GM12891 (cell line): ENCODE measurements around the gene CPHXL.

Experiments used
- DNase-seq: peaks from one replicate; pipeline ENCODE4 v3.0.0; 2011; ENCODE audit warnings: low spot score; ENCODE audit not compliant: insufficient read length
- FAIRE-seq: peaks from 2 replicates; lab custom pipeline; 2011; peaks lifted over from hg19 to GRCh38; lab: Jason Lieb, UNC
- PAX5 ChIP-seq: IDR thresholded peaks from 2 replicates; pipeline ENCODE4 v1.6.1; 2011; ENCODE audit warnings: low read length, moderate library complexity, mild to moderate bottlenecking; ENCODE audit not compliant: insufficient read depth, severe bottlenecking
- POLR2A ChIP-seq: IDR thresholded peaks from 2 replicates; pipeline ENCODE4 v1.6.1; 2011; ENCODE audit warnings: low read depth, low read length, control low read depth
- POLR2AphosphoS5 ChIP-seq: IDR thresholded peaks from 2 replicates; pipeline ENCODE4 v1.6.1; 2011; ENCODE audit warnings: low read depth, low read length, control low read depth
- POU2F2 ChIP-seq: IDR thresholded peaks from 2 replicates; pipeline ENCODE4 v1.6.1; 2011; ENCODE audit warnings: low read depth, mild to moderate bottlenecking, control low read depth, low read length, moderate library complexity
- SPI1 ChIP-seq: IDR thresholded peaks from 2 replicates; pipeline ENCODE4 v1.6.1; 2011; ENCODE audit warnings: low read depth, low read length, control low read depth
- TAF1 ChIP-seq: IDR thresholded peaks from 2 replicates; pipeline ENCODE4 v1.6.1; 2011; ENCODE audit warnings: low read depth, low read length, control low read depth

Gene CPHXL

GRCh38 chr16:75710344-75710743, 15.9 kb downstream of the CPHXL start:
- TF ChIP-seq PAX5 = no peak
- no peak for TF ChIP-seq POLR2AphosphoS5
- TF ChIP-seq POU2F2 = no peak
- TF ChIP-seq TAF1 = no peak
- no peak for TF ChIP-seq SPI1
- FAIRE-seq = no peak
- no peak for DNase-seq

GRCh38 chr16:75703306-75703705, 23.0 kb downstream of the CPHXL start:
- DNase-seq = no peak
- no peak for FAIRE-seq
- TF ChIP-seq POLR2A = no peak
- no peak for TF ChIP-seq POU2F2
- no peak for TF ChIP-seq TAF1
- TF ChIP-seq PAX5 = no peak
- TF ChIP-seq POLR2AphosphoS5 = no peak
- TF ChIP-seq SPI1 = no peak

- DNase-seq (no peak), FAIRE-seq (no peak)
- TF ChIP-seq POLR2A (no peak), POLR2AphosphoS5 (no peak), SPI1 (no peak), POU2F2 (no peak), TAF1 (no peak)
These were observed 24.0 kb downstream of the CPHXL start for GRCh38 chr16:75702242-75702641.

- FAIRE-seq = no peak
- TF ChIP-seq TAF1 (no peak), POLR2A (no peak), POU2F2 (no peak), POLR2AphosphoS5 (no peak), PAX5 (no peak), SPI1 (no peak)
- DNase-seq = no peak
These were observed 24.9 kb downstream of the CPHXL start, which contains the start of gene DUXB for GRCh38 chr16:75701361-75701760. Gene DUXB, minus strand, starts transcription at chr16:75701461. Its CDS starts 43 bp downstream, at chr16:75701418.

GRCh38 chr16:75697571-75697970, 28.7 kb downstream of the CPHXL start:
- DNase-seq (no peak), FAIRE-seq (no peak)
- no peak for TF ChIP-seq POLR2A
- no peak for TF ChIP-seq POU2F2
- no peak for TF ChIP-seq PAX5
- TF ChIP-seq POLR2AphosphoS5 = no peak
- no peak for TF ChIP-seq TAF1
- TF ChIP-seq SPI1 = no peak

- FAIRE-seq = no peak
- DNase-seq = no peak
- TF ChIP-seq POLR2A (no peak), PAX5 (no peak), SPI1 (no peak), TAF1 (no peak), POU2F2 (no peak), POLR2AphosphoS5 (no peak)
These were observed 30.6 kb downstream of the CPHXL start for GRCh38 chr16:75695708-75696107.

GRCh38 chr16:75687361-75687760, 38.9 kb downstream of the CPHXL start:
- DNase-seq (no peak), FAIRE-seq (no peak)
- TF ChIP-seq POU2F2 (no peak), PAX5 (no peak), TAF1 (no peak), SPI1 (no peak), POLR2A (no peak), POLR2AphosphoS5 (no peak)

- FAIRE-seq (no peak), DNase-seq (no peak)
- TF ChIP-seq TAF1 (no peak), PAX5 (no peak), POLR2A (no peak), POU2F2 (no peak), POLR2AphosphoS5 (no peak), SPI1 (no peak)
These were observed 44.0 kb downstream of the CPHXL start for GRCh38 chr16:75682308-75682707.

GRCh38 chr16:75679366-75679765, 46.9 kb downstream of the CPHXL start:
- no peak for FAIRE-seq
- no peak for TF ChIP-seq PAX5
- TF ChIP-seq SPI1 = no peak
- no peak for TF ChIP-seq POU2F2
- no peak for TF ChIP-seq POLR2AphosphoS5
- TF ChIP-seq TAF1 = no peak
- TF ChIP-seq POLR2A = no peak
- no peak for DNase-seq

GRCh38 chr16:75676909-75677308, 49.4 kb downstream of the CPHXL start, which contains the start of gene CPHXL2:
Gene CPHXL2, minus strand, starts transcription at chr16:75677009. Its CDS starts 10 bp downstream, at chr16:75676999.
- TF ChIP-seq PAX5 = no peak
- no peak for TF ChIP-seq POU2F2
- TF ChIP-seq SPI1 = no peak
- TF ChIP-seq TAF1 = no peak
- no peak for TF ChIP-seq POLR2A
- TF ChIP-seq POLR2AphosphoS5 = no peak
- no peak for DNase-seq
- FAIRE-seq = no peak
